ELR (cell line): ENCODE data around the gene ZNF716.
"Not testable (repeated sequence)": the region's sequence is repeated elsewhere in the genome, so short reads cannot be mapped to it uniquely, and the experiment has no call there.

Experiments used
- DNase-seq: peaks from one replicate; pipeline ENCODE4 v3.0.0-alpha.2; 2015; ENCODE audit warnings: low read depth

ZNF716 gene

GRCh38 chr7:57426629-57427003, 23.4 kb upstream of the ZNF716 start:
- DNase-seq, result no peak

DNA sequence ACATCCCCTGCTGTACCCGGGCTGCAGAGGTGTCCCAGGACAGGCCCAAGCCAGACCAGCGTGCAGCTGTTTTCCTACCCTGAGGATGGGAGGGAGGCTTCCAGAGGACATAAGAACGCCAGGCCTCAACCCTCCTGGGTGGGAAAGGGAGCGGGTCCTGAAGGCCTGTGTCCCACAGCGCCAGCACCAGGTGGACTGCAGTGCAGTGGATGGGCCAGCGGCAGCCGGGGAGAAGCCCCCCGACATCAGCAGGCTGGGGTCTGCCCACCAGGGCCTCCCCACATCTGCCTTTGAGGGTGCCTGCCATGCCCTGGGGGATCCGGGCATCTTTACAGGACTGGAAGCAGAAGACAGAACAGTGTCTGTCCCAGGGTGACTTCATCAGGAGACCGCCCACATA, 22.8 kb upstream of the ZNF716 start:
- DNase-seq, result no peak

DNA sequence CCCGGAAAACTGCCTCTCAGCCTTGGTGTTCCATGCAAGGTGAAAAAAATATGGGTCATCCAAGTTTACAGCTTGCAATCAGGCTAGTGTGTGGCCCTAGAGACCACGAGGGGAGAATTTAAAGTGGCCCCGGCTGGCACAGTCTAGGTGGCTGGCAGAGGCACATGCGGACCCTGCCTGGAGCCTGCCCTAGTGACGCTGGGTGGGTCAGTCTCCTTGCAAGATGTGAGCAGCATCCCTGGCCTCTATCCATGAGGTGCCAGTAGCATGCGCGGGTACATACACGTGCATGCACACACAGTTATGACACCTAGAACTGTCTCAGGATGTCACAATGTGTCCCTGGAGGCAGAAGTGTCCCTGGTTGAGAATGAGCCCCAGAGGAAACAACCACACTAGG, 22.4 kb upstream of the ZNF716 start:
- no peak for DNase-seq

GRCh38 chr7:57432583-57432982, 17.4 kb upstream of the ZNF716 start:
- DNase-seq, result no peak

DNA sequence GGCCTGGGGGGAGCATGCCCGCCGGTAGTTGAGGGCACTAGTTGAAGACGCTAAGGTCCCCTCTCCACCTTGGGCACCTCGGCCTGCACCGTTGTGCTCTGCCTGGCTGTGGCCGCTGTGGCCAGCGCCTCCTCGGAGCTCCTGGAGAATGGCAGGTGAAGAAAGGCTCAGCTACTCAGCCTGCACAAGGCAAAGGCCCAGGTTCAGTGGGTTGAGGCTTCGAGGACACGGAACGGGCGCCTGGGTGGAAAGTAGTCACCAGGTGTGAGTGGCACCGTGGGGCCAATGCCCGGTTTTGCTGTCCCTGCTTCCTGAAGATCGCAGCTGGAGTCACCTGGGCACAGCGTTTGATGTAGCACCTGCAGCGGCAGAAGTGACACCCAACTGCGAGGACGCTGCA, 12.4 kb upstream of the ZNF716 start:
- no peak for DNase-seq

GRCh38 chr7:57438244-57438643, 11.7 kb upstream of the ZNF716 start:
- DNase-seq, result no peak

GRCh38 chr7:57443567-57443966, 6.4 kb upstream of the ZNF716 start:
- DNase-seq, result no peak

DNA sequence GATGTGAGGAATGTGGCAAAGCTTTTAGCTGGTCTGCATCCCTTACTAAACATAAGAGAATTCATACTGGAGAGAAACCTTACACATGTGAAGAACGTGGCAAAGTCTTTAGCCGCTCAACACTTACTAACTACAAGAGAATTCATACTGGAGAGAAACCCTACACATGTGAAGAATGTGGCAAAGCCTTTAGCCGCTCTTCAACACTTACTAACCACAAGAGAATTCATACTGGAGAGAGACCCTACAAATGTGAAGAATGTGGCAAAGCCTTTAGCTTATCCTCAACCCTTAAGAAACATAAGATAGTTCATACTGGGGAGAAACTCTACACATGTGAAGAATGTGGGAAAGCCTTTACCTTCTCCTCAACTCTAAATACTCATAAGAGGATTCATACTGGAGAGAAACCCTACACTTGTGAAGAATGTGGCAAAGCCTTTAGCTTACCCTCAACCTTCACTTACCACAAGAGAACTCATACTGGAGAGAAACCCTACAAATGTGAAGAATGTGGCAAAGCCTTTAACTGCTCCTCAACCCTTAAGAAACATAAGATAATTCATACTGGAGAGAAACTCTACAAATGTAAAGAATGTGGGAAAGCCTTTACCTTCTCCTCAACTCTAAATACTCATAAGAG, 19.3 kb downstream of the ZNF716 start:
- DNase-seq, result not testable (repeated sequence)

GRCh38 chr7:57480304-57480703, 30.3 kb downstream of the ZNF716 start:
- DNase-seq, result not testable (repeated sequence)

- not testable (repeated sequence) for DNase-seq
These were observed 35.0 kb downstream of the ZNF716 start for GRCh38 chr7:57485022-57485421.

DNA sequence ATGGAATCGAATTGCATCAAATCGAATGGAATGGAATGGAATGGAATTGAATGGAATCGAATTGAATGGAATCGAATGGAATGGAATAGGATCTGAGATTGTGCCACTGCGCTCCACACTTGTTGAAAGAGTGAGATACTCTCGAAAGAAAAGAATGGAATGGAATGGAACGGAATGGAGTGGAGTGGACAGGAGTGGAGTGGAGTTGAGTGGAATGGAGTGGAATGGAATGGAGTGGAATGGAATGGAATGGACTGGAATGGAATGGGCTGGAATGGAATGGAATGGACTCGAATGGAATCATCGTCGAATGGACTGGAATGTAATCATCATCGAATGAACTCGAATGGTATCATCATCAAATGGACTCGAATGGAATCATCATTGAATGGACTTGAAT, 38.0 kb downstream of the ZNF716 start:
- no peak for DNase-seq

- not testable (repeated sequence) for DNase-seq
These were observed 45.1 kb downstream of the ZNF716 start for GRCh38 chr7:57495111-57495510.

GRCh38 chr7:57496395-57496794, 46.4 kb downstream of the ZNF716 start:
- DNase-seq, result no peak

DNA sequence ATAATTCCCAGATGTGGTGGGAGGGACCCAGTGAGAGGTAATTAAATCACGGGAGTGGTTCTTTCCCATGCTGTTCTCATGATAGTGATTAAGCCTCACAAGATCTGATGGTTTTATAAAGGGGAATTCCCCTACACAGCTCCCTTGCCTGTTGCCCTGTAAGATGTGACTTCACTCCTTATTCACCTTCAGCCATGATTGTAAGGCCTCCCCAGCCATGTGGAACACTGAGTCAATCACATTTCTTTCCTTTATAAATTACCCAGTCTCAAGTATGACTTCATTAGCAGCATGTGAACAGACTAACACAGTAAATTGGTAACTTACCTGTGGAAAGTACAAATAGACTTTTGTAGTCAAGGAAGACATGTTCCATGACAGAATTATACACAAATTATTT, 55.2 kb downstream of the ZNF716 start:
- no peak for DNase-seq
